ENCODE measurements around the gene IQSEC2. TPM values are rescaled to one million over a fixed set of nuclear protein-coding genes. Genes with fewer than 3 reads are reported as not detected.
A peak's percentile ranks its signal among the peaks of the same experiment; 100 is the strongest.

Gene IQSEC2
- total RNA-seq, 1 donor from 2014 or later = 4.5 TPM

DNA sequence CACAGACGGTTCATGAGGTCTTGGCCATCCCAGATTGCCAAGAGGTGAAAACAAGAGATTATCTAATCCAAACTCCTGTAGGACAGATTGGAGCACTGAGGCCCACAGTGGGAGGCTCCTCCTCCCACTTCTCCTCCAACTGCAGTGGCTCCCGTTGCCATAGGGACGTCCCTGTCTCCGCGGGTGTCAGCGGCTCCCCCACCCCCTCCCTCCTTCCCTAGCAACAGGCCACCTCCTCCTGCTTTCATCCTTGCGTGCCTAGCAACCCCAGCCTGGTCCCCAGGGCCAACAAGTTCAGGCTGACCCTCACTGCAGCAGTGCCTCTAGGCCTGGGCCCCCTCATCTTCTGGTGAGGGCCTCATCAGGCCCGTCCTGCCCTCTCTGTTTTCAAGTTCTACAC, 6.8 kb upstream of the IQSEC2 start:
- no peak overlapping the region for H3K4me3 ChIP-seq (ENCODE audit: low read depth, low read length)
- TF ChIP-seq CTCF (conservative IDR thresholded peaks at IDR 0.05; ENCODE audit: low read depth, low read length) = no peak
- no peak for DNase-seq (ENCODE audit: low read depth)

- TF ChIP-seq CTCF (conservative IDR thresholded peaks at IDR 0.05; ENCODE audit: low read depth, low read length) = no peak
- peak overlapping the region; percentile 11 for H3K4me3 ChIP-seq (ENCODE audit: low read depth, low read length)
- no peak for DNase-seq (ENCODE audit: low read depth)
Observed at GRCh38 chrX:53287493-53288138, 6.2 kb upstream of the IQSEC2 start.

DNA sequence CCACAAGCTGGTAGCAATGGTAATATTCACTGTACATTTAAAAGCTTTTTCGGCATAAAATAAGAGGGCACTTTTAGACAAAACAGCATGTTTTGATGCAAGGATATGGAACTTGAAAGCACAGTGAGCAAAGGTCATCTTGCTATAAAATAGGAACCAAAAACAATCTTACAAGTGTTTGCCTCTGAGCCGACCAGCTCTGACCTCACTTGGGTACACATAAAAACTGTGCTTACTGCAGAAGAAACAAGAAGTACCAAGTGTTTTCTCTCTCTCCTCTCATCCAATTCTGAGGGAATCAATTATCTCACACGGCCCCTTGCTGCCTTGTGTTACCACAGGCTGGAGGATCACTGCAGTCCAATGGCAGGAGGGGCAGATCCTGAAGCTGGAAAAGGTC, 4.8 kb upstream of the IQSEC2 start:
- no peak overlapping the region for H3K4me3 ChIP-seq (ENCODE audit: low read depth, low read length)
- no peak for DNase-seq (ENCODE audit: low read depth)
- TF ChIP-seq CTCF (conservative IDR thresholded peaks at IDR 0.05; ENCODE audit: low read depth, low read length) = no peak

- H3K4me3 ChIP-seq (ENCODE audit: low read depth, low read length) = no peak overlapping the region
- TF ChIP-seq CTCF (conservative IDR thresholded peaks at IDR 0.05; ENCODE audit: low read depth, low read length) = no peak
- DNase-seq (ENCODE audit: low read depth) = no peak
Observed at GRCh38 chrX:53285591-53285990, 4.2 kb upstream of the IQSEC2 start.

GRCh38 chrX:53284684-53285447, 3.5 kb upstream of the IQSEC2 start:
- peak; percentile 72 for TF ChIP-seq CTCF (conservative IDR thresholded peaks at IDR 0.05; ENCODE audit: low read depth, low read length)
- DNase-seq (ENCODE audit: low read depth) = no peak
- no peak overlapping the region for H3K4me3 ChIP-seq (ENCODE audit: low read depth, low read length)

GRCh38 chrX:53283567-53283966, 2.2 kb upstream of the IQSEC2 start:
- no peak for TF ChIP-seq CTCF (conservative IDR thresholded peaks at IDR 0.05; ENCODE audit: low read depth, low read length)
- no peak overlapping the region for H3K4me3 ChIP-seq (ENCODE audit: low read depth, low read length)
- no peak for DNase-seq (ENCODE audit: low read depth)

DNA sequence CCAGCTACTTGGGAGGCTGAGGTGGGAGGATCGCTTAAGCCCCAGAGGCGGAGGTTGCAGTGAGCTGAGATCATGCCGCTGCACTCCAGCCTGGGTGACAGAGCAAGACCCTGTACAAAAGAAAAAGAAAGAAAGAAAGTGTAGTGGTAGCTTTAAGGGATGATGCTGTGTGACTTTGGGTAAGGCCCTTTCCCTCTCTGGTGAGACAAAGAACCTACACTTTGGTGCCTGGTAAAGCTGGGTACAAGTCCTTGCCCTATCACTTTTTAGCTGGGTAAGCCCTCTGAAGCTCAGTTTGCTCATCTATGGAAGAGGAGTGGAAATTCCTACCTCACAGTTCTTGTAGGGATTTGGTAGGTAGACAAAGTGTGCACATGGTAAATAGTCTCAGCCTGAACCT, 1.7 kb upstream of the IQSEC2 start:
- DNase-seq (ENCODE audit: low read depth) = no peak
- H3K4me3 ChIP-seq (ENCODE audit: low read depth, low read length) = no peak overlapping the region
- TF ChIP-seq CTCF (conservative IDR thresholded peaks at IDR 0.05; ENCODE audit: low read depth, low read length) = no peak
